Epithelial cell of proximal tubule (primary cell): Measurements from ENCODE around the gene APOA5. TPM values are rescaled to one million over a fixed set of nuclear protein-coding genes. Genes with fewer than 3 reads are reported as not detected.

Experiments
- DNase-seq: peaks from one replicate; pipeline ENCODE4 v3.0.0-alpha.2; 2011; ENCODE audit warnings: low read depth
- H3K4me3 ChIP-seq: 2 replicates; pipeline ENCODE4 v1.5.1; 2011; ENCODE audit warnings: low read depth, mild to moderate bottlenecking, low read length
- CTCF ChIP-seq: conservative IDR thresholded peaks from 2 replicates; pipeline ENCODE4 v1.5.1; 2012; ENCODE audit warnings: low read depth, mild to moderate bottlenecking, low read length
- total RNA-seq: library from RNA; depleted of rRNA; stranded (reverse); fragments of >200 nt; gene quantifications from 2 replicates; pipeline ENCODE4 v1.2.3, GENCODE V29; 2015

Gene APOA5
- total RNA-seq, 1 donor from 2014 or later: not detected

- TF ChIP-seq CTCF: no peak
- no peak for DNase-seq
- no peak overlapping the region for H3K4me3 ChIP-seq
These were observed 22.8 kb upstream of the APOA5 start for GRCh38 chr11:116814502-116814901.

- no peak for TF ChIP-seq CTCF
These were observed 22.2 kb upstream of the APOA5 start for GRCh38 chr11:116813781-116814471.

GRCh38 chr11:116813170-116813569, 21.5 kb upstream of the APOA5 start:
- no peak for TF ChIP-seq CTCF
- DNase-seq: no peak
- no peak overlapping the region for H3K4me3 ChIP-seq

More at GRCh38 chr11:116813781-116814471, 22.2 kb upstream of the APOA5 start:
- H3K4me3 ChIP-seq: no peak overlapping the region
- DNase-seq: no peak

DNA sequence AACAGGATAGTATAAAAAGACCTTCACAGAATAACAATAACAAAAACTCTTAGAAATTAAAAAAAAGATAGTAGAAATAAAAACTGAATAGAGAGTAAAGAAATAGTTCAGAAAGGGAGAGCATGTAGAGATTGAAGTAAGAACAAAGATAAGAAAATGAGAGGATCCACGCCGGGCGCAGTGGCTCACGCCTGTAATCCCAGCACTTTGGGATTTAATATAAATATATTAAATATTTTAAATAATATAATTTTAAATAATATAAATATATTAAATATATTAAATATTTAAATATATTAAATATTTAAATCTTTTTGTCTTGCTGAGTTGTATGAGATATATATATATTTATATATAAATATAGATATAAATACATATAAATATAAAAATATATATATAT, 20.4 kb upstream of the APOA5 start:
- H3K4me3 ChIP-seq: no peak overlapping the region
- no peak for DNase-seq
- no peak for TF ChIP-seq CTCF

DNA sequence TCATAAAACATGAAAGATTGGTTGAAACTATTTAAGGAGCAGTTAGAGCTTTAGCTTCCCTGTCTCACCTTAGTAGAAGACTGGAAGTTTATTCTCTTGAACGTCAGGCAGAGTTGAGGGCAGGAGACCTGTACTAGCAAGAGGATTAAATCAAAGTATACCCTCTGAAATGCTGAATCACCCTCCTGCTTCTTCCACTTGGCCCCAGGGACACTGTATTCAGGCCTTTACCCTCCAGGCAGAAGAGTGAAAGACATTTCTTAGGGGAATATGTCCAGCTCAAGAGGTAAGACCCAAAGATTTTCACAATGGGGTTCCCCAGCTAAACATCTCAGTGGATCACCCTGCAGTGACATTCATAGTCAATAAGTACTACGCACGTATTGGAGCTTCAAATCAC, 19.5 kb upstream of the APOA5 start:
- TF ChIP-seq CTCF: no peak
- DNase-seq: no peak
- H3K4me3 ChIP-seq: no peak overlapping the region

DNA sequence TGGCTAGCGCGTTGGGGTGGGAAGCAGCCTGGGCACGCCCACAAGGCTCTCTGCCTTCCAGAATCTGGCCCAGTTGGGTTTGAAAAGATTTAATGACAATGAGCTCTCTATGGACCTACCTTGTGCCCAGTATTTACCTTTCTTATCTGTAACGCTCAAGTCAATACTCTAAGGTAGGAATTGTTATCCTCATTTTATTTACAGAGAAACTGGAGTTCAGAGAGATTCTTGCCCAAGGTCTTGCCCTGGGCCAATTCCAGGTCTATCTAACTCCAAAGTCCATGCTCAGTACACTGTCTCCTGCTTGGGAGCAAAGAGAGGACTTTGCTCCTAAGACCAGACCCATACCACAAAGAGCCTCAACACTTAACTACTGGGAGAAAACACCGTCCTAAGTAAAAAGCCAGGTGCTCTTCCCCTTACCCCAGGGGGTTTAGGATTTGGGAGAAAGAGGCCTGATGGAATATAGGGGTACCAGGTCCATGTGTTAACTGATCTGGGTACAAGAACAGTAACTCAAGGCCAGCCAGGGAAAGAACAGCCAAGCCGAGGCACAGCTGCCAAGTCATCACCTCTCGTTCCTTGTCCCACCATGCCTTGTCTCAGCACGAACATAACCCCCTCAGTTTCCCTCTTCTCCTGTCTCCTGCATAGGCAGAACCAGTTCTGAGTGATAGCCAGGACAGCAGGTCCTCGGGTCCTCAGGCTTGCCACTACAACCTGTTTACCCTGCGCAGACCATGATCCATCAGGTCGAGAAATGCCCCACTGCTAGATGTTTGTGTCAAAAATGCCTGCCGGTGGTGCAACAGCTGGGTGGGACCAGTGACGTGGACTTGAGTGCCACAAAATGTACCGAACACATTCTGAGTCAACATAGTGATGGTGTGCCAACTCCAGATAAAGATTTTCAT, 16.8 kb upstream of the APOA5 start:
- no peak for TF ChIP-seq CTCF
- DNase-seq: no peak
- H3K4me3 ChIP-seq: no peak overlapping the region
